HepG2 (cell line): ENCODE measurements around the gene PACC1. TPM values are rescaled to one million over a fixed set of nuclear protein-coding genes. Genes with fewer than 3 reads are reported as not detected.

Experiments used
- ATAC-seq: fragments of 200-7000 bp; cut with Tn5 transposase; 3 replicates; pipeline ENCODE4 v1.9.1; 2020; ENCODE audit warnings: mild to moderate bottlenecking, moderate library complexity
- BruUV-seq: library from RNA; stranded (reverse); fragments of 400-500 nt; replicated peaks from 2 replicates; lab custom pipeline; 2021; lab: Mats Ljungman, UMichigan
- CTCF ChIA-PET: fragments of 300-600 bp; formaldehyde crosslinking; extraction: SDS; loops from one replicate; lab custom pipeline; 2021; ENCODE audit warnings: low total read pairs, inconsistent platforms, low intra/inter-chr PET ratio; lab: Yijun Ruan, JAX
- POLR2A ChIA-PET: fragments of 350-600 bp; sonication (Branson Sonifier 250); formaldehyde crosslinking; loops from one replicate; lab custom pipeline; 2020; ENCODE audit warnings: antibody characterized with exemption, inconsistent platforms; lab: Yijun Ruan, JAX
- DNase-seq: peaks from one replicate; pipeline ENCODE4 v3.0.0-alpha.2; 2015; ENCODE audit warnings: low spot score
- FAIRE-seq: peaks from 3 replicates; lab custom pipeline; 2011; peaks lifted over from hg19 to GRCh38; lab: Jason Lieb, UNC
- H2AFZ ChIP-seq: one replicate; pipeline ENCODE4 v1.6.1; 2011; ENCODE audit warnings: low read length, inconsistent platforms
- H3K27ac ChIP-seq: fragments of 300-600 bp; 3 replicates; pipeline ENCODE4 v1.8.0; 2011; ENCODE audit warnings: mixed run types, mild to moderate bottlenecking, mixed read lengths, low read length, inconsistent platforms; ENCODE audit not compliant: insufficient read depth; ENCODE audit errors: extremely low read length
- H3K27me3 ChIP-seq, 2 experiments: fragments of 200-600 bp in 1 of 2; 2 replicates in 1 of 2; 3 replicates in 1 of 2; pipeline versions ENCODE4 v1.6.0 to v1.8.0; 2011; ENCODE audit warnings: low read length in 2 of 2, mild to moderate bottlenecking in 2 of 2, moderate library complexity in 2 of 2, inconsistent platforms in 1 of 2; ENCODE audit not compliant: insufficient read depth in 2 of 2, control insufficient read depth in 1 of 2
- H3K36me3 ChIP-seq, 2 experiments: fragments of 200-600 bp in 1 of 2; replicated peaks in 1 of 2; 2 replicates in 1 of 2; 3 replicates in 1 of 2; pipeline versions ENCODE4 v1.5.1 to v1.8.0; 2011; ENCODE audit warnings: low read length in 2 of 2, inconsistent platforms in 1 of 2; ENCODE audit not compliant: insufficient read depth in 2 of 2, control insufficient read depth in 1 of 2
- H3K4me1 ChIP-seq: 2 replicates; pipeline ENCODE4 v1.5.1; 2012; ENCODE audit warnings: low read length, inconsistent platforms; ENCODE audit not compliant: insufficient read depth
- H3K4me2 ChIP-seq: 2 replicates; pipeline ENCODE4 v1.6.0; 2011; ENCODE audit warnings: low read depth, low read length, inconsistent platforms
- H3K4me3 ChIP-seq, 3 experiments: fragments of 200-600 bp in 1 of 3; sonication (generic), shearing (Covaris generic) in 1 of 3; replicated peaks in 1 of 3; 2 replicates each; pipeline ENCODE4 v1.5.1; 2011 to 2016; ENCODE audit warnings: low read length in 3 of 3, inconsistent platforms in 2 of 3, low read depth in 2 of 3, mild to moderate bottlenecking in 2 of 3, control low read depth in 1 of 3, mixed read lengths in 1 of 3; ENCODE audit not compliant: insufficient read depth in 1 of 3
- H3K79me2 ChIP-seq: one replicate; pipeline ENCODE4 v1.6.1; 2011; ENCODE audit warnings: low read length, inconsistent platforms; ENCODE audit not compliant: insufficient read depth
- H3K9ac ChIP-seq: 2 replicates; pipeline ENCODE4 v1.6.0; 2011; ENCODE audit warnings: mild to moderate bottlenecking, low read depth, low read length, inconsistent platforms; ENCODE audit not compliant: insufficient read depth
- H3K9me3 ChIP-seq: 2 replicates; pipeline ENCODE4 v1.5.1; 2012; ENCODE audit warnings: mild to moderate bottlenecking, low read length
- H4K20me1 ChIP-seq: 2 replicates; pipeline ENCODE4 v1.6.0; 2011; ENCODE audit warnings: inconsistent platforms, mild to moderate bottlenecking, low read length, moderate library complexity; ENCODE audit not compliant: insufficient read depth
- CHCHD3 ChIP-seq: sonication (generic); formaldehyde crosslinking; IDR thresholded peaks from 2 replicates; pipeline ENCODE4 v1.8.0; 2022; ENCODE audit warnings: mild to moderate bottlenecking, missing genetic modification reagents, moderate library complexity
- EED ChIP-seq: sonication (generic); formaldehyde crosslinking; IDR thresholded peaks from 2 replicates; pipeline ENCODE4 v1.5.0; 2020; ENCODE audit warnings: mild to moderate bottlenecking, missing genetic modification reagents
- GABPB1 ChIP-seq: IDR thresholded peaks from 2 replicates; pipeline ENCODE4 v1.6.1; 2016; ENCODE audit warnings: mild to moderate bottlenecking, missing genetic modification reagents, moderate library complexity, missing compliant biosample characterization
- MIER3 ChIP-seq: IDR thresholded peaks from 2 replicates; pipeline ENCODE4 v1.6.1; 2016; ENCODE audit warnings: missing compliant biosample characterization, borderline replicate concordance
- MTA3 ChIP-seq: sonication (generic); formaldehyde crosslinking; IDR thresholded peaks from 2 replicates; pipeline ENCODE4 v1.4.0; 2020; ENCODE audit warnings: missing genetic modification reagents
- NFKBIZ ChIP-seq: IDR thresholded peaks from 2 replicates; pipeline ENCODE4 v1.6.1; 2018; ENCODE audit warnings: missing genetic modification reagents, missing compliant biosample characterization
- NR2F6 ChIP-seq, 2 experiments: IDR thresholded peaks; 2 replicates each; pipeline ENCODE4 v1.6.1; 2016; ENCODE audit warnings: antibody characterized with exemption in 1 of 2, mild to moderate bottlenecking in 1 of 2
- RFX3 ChIP-seq: IDR thresholded peaks from 2 replicates; pipeline ENCODE4 v1.6.1; 2016; ENCODE audit warnings: missing biosample characterization, missing genetic modification reagents
- TARDBP ChIP-seq: sonication (generic); formaldehyde crosslinking; IDR thresholded peaks from 2 replicates; pipeline ENCODE4 v1.8.0; 2022; ENCODE audit warnings: mild to moderate bottlenecking, missing genetic modification reagents
- ZNF816 ChIP-seq: sonication (generic); formaldehyde crosslinking; IDR thresholded peaks from 2 replicates; pipeline ENCODE4 v1.8.0; 2022; ENCODE audit warnings: missing genetic modification reagents, mild to moderate bottlenecking, borderline replicate concordance
- WGBS: methylation state at CpG from one replicate; pipeline ENCODE4 v1.1.6; 2017; ENCODE audit warnings: low lambda C conversion rate; 5-methylcytosine and 5-hydroxymethylcytosine counted together
- in situ Hi-C: cut with HindIII; loops from 2 replicates; pipeline ENCODE4 v1.10.0; 2017; ENCODE audit warnings: low pct_unique_long_range_greater_than_20kb; ENCODE audit not compliant: extremely low pct_ligation_motif_present
- intact Hi-C: fragments of 100-400 bp; cut with micrococcal nuclease; formaldehyde crosslinking; loops from one replicate; pipeline ENCODE4 v1.10.0; 2022; ENCODE audit not compliant: unreplicated experiment
- polyA plus RNA-seq, 8 experiments: library from polyadenylated mRNA; depleted of rRNA in 3 of 8; stranded (reverse) in 7 of 8; unstranded in 1 of 8; fragments of >200 nt; fragmentation: Illumina TruSeq in 4 of 8; extraction: Trizol in 4 of 8; gene quantifications; 2 replicates each; pipeline versions ENCODE4 v1.2.1 to v1.2.3, GENCODE V29; 2011 to 2016; ENCODE audit warnings: low read depth in 4 of 8, missing spikeins in 1 of 8, mixed read lengths in 1 of 8; ENCODE audit not compliant: insufficient read depth in 1 of 8
- total RNA-seq, 5 experiments: library from RNA; depleted of rRNA; stranded (reverse); fragments of >200 nt; fragmentation: Illumina TruSeq; extraction: Trizol; gene quantifications; 2 replicates each; pipeline ENCODE4 v1.2.3, GENCODE V29; 2016; ENCODE audit warnings: low read depth in 1 of 5
- TF ChIP-seq, protein P1 (sequence below): sonication (generic); formaldehyde crosslinking; IDR thresholded peaks from 2 replicates; pipeline ENCODE4 v1.4.0; 2020; ENCODE audit warnings: missing genetic modification reagents
- TF ChIP-seq, protein P2 (sequence below): sonication (generic); formaldehyde crosslinking; IDR thresholded peaks from 2 replicates; pipeline ENCODE4 v1.8.0; 2022; ENCODE audit warnings: mild to moderate bottlenecking, missing genetic modification reagents, borderline replicate concordance
- TF ChIP-seq, protein P3 (sequence below), 2 experiments: sonication (generic) in 1 of 2; formaldehyde crosslinking in 1 of 2; IDR thresholded peaks; 2 replicates each; pipeline versions ENCODE4 v1.6.1 to v1.9.0; 2014 to 2022; ENCODE audit warnings: antibody characterized with exemption in 1 of 2, borderline replicate concordance in 1 of 2, inconsistent platforms in 1 of 2, low read depth in 1 of 2, missing genetic modification reagents in 1 of 2

The PACC1 gene
- total and polyA plus RNA-seq, 2 of the 13 experiments (the other 11 are each of a cell fraction or from before 2014, with no cell fraction given) = 9.4 to 10.7 TPM

DNA sequence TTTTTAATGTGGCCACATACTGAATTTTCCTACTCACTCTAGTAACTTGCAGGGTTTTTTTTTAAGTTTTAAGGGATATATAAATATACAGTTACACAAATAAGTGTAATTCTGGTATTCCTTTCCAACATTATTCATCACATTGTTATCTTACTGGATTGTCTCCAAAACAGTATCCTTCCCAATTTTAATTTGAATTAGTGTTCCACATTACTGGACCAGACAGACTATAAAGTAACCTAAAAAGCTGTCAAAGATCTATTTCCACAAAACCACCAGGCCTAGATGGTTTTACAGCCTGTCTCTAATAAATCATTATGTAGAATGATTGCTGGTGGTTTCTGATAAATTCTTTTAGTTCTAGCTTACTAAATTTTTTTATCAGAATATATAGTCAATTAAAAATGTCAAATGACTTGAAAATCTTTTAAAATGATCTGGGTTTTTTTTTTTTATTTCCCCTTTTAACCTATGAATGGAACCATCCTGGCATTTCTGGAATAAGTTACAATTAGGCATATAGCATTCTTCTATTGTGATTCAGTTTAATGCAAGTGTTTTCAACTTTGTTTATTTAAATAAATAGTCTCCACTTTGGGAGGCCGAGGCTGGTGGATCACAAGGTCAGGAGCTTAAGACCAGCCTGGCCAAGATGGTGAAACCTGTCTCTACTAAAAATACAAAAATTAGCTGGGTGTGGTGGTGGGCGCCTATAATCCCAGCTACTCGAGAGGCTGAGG, 59.3 kb downstream of the PACC1 start:
- POLR2A ChIA-PET = no interaction called here
- DNase-seq (no peak), ATAC-seq (no peak), FAIRE-seq (no peak)
- H3K4me1 ChIP-seq = no peaks in the 10 kb centered on the region
- in situ Hi-C loops = no loop called here
- no peaks in the 10 kb centered on the region for H3K79me2 ChIP-seq
- no peak overlapping the region for H3K9ac ChIP-seq
- no peak overlapping the region for H3K4me2 ChIP-seq
- no peak overlapping the region for H3K4me3 ChIP-seq
- no peaks in the 10 kb centered on the region for H4K20me1 ChIP-seq
- CTCF ChIA-PET = no interaction called here
- WGBS = 95% methylated on average over 3 of the region's 3 CpGs
- no peak overlapping the region for H3K27ac ChIP-seq
- H2AFZ ChIP-seq = no peak overlapping the region
- H3K36me3 ChIP-seq = peaks cover 6 to 49% of the 10 kb centered on the region in 2 experiments; a peak in 4 of 5 replicates
- H3K9me3 ChIP-seq = no peaks in the 10 kb centered on the region
- no TSS peak for BruUV-seq
- intact Hi-C loops = no loop called here
- H3K27me3 ChIP-seq = no peaks in the 10 kb centered on the region
- TF ChIP-seq MIER3 (CRISPR knock-in tag) (no peak), ZNF816 (CRISPR knock-in tag) (no peak), TARDBP (CRISPR knock-in tag) (no peak), NFKBIZ (no peak), RFX3 (no peak), NR2F6 (IDR thresholded peaks at IDR 0.05) (no peak), NR2F6 (CRISPR knock-in tag; IDR thresholded peaks at IDR 0.05) (no peak), EED (no peak), GABPB1 (CRISPR knock-in tag) (no peak), CHCHD3 (CRISPR knock-in tag) (no peak), MTA3 (CRISPR knock-in tag) (no peak)
- TF ChIP-seq, protein P1, sequence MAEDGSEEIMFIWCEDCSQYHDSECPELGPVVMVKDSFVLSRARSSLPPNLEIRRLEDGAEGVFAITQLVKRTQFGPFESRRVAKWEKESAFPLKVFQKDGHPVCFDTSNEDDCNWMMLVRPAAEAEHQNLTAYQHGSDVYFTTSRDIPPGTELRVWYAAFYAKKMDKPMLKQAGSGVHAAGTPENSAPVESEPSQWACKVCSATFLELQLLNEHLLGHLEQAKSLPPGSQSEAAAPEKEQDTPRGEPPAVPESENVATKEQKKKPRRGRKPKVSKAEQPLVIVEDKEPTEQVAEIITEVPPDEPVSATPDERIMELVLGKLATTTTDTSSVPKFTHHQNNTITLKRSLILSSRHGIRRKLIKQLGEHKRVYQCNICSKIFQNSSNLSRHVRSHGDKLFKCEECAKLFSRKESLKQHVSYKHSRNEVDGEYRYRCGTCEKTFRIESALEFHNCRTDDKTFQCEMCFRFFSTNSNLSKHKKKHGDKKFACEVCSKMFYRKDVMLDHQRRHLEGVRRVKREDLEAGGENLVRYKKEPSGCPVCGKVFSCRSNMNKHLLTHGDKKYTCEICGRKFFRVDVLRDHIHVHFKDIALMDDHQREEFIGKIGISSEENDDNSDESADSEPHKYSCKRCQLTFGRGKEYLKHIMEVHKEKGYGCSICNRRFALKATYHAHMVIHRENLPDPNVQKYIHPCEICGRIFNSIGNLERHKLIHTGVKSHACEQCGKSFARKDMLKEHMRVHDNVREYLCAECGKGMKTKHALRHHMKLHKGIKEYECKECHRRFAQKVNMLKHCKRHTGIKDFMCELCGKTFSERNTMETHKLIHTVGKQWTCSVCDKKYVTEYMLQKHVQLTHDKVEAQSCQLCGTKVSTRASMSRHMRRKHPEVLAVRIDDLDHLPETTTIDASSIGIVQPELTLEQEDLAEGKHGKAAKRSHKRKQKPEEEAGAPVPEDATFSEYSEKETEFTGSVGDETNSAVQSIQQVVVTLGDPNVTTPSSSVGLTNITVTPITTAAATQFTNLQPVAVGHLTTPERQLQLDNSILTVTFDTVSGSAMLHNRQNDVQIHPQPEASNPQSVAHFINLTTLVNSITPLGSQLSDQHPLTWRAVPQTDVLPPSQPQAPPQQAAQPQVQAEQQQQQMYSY (CRISPR knock-in tag) = no peak
- TF ChIP-seq, protein P2, sequence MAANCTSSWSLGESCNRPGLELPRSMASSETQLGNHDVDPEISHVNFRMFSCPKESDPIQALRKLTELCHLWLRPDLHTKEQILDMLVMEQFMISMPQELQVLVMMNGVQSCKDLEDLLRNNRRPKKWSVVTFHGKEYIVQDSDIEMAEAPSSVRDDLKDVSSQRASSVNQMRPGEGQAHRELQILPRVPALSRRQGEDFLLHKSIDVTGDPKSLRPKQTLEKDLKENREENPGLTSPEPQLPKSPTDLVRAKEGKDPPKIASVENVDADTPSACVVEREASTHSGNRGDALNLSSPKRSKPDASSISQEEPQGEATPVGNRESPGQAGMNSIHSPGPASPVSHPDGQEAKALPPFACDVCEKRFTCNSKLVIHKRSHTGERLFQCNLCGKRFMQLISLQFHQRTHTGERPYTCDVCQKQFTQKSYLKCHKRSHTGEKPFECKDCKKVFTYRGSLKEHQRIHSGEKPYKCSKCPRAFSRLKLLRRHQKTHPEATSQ (CRISPR knock-in tag) = no peak
- TF ChIP-seq, protein P3, sequence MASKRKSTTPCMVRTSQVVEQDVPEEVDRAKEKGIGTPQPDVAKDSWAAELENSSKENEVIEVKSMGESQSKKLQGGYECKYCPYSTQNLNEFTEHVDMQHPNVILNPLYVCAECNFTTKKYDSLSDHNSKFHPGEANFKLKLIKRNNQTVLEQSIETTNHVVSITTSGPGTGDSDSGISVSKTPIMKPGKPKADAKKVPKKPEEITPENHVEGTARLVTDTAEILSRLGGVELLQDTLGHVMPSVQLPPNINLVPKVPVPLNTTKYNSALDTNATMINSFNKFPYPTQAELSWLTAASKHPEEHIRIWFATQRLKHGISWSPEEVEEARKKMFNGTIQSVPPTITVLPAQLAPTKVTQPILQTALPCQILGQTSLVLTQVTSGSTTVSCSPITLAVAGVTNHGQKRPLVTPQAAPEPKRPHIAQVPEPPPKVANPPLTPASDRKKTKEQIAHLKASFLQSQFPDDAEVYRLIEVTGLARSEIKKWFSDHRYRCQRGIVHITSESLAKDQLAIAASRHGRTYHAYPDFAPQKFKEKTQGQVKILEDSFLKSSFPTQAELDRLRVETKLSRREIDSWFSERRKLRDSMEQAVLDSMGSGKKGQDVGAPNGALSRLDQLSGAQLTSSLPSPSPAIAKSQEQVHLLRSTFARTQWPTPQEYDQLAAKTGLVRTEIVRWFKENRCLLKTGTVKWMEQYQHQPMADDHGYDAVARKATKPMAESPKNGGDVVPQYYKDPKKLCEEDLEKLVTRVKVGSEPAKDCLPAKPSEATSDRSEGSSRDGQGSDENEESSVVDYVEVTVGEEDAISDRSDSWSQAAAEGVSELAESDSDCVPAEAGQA (IDR thresholded peaks at IDR 0.05; ENCODE audit: low read depth) = no peak
- TF ChIP-seq, protein P3 (CRISPR knock-in tag; IDR thresholded peaks at IDR 0.05; ENCODE audit: borderline replicate concordance) = no peak
